OCI-LY3 (cell line): ENCODE data around the gene INKA2.
A peak's percentile ranks its signal among the peaks of the same experiment; 100 is the strongest.

Experiments
- H2AFZ ChIP-seq: fragments of 200-600, 300-600 bp; shearing (Covaris generic); 2 replicates; pipeline ENCODE4 v1.6.0; 2014; ENCODE audit warnings: antibody characterized with exemption, low read depth, low read length
- H3K27ac ChIP-seq: fragments of 200-600, 300-600 bp; sonication (generic); 2 replicates; pipeline ENCODE4 v1.5.1; 2014; ENCODE audit warnings: mild to moderate bottlenecking, low read length, moderate library complexity, mixed read lengths
- H3K27me3 ChIP-seq: fragments of 200-600, 300-600 bp; sonication (generic); 2 replicates; pipeline ENCODE4 v1.6.1; 2014; ENCODE audit warnings: low read depth, low read length, mixed read lengths
- H3K36me3 ChIP-seq: fragments of 200-600, 300-600 bp; sonication (generic); replicated peaks from 2 replicates; pipeline ENCODE3; 2014; ENCODE audit warnings: low read depth, low read length, mixed read lengths
- H3K4me1 ChIP-seq: fragments of 300-600, 200-600 bp; sonication (generic); 2 replicates; pipeline ENCODE4 v1.6.1; 2014; ENCODE audit warnings: low read length, mixed read lengths
- H3K4me2 ChIP-seq: fragments of 200-600, 300-600 bp; sonication (generic); 2 replicates; pipeline ENCODE4 v1.6.1; 2014; ENCODE audit warnings: low read length, mixed read lengths
- H3K4me3 ChIP-seq: fragments of 300-600, 200-600 bp; sonication (generic); 2 replicates; pipeline ENCODE4 v1.5.1; 2014; ENCODE audit warnings: antibody characterized with exemption, mild to moderate bottlenecking, low read length, moderate library complexity
- H3K79me2 ChIP-seq: fragments of 300-600, 200-600 bp; shearing (Covaris generic); 2 replicates; pipeline ENCODE4 v1.6.1; 2014; ENCODE audit warnings: mild to moderate bottlenecking, low read length, mixed read lengths
- H3K9ac ChIP-seq: fragments of 300-600, 200-600 bp; shearing (Covaris generic); 2 replicates; pipeline ENCODE4 v1.6.0; 2014; ENCODE audit warnings: mild to moderate bottlenecking, low read length, moderate library complexity
- H3K9me3 ChIP-seq: fragments of 200-600, 300-600 bp; shearing (Covaris generic); 2 replicates; pipeline ENCODE4 v1.6.1; 2014; ENCODE audit warnings: low read length, mixed read lengths; ENCODE audit not compliant: insufficient read depth
- H4K20me1 ChIP-seq: fragments of 200-600, 300-600 bp; sonication (generic); 2 replicates; pipeline ENCODE4 v1.6.1; 2016; ENCODE audit warnings: low read length, mixed read lengths; ENCODE audit not compliant: insufficient read depth
- EZH2phosphoT487 ChIP-seq: fragments of 200-600 bp; shearing (Covaris generic); IDR thresholded peaks from 2 replicates; pipeline ENCODE4 v1.6.1; 2018; ENCODE audit warnings: antibody characterized with exemption, mixed run types, low read depth
- TF ChIP-seq, protein P1 (sequence below): fragments of 200-600, 300-600 bp; sonication (generic); IDR thresholded peaks from 2 replicates; pipeline ENCODE4 v1.5.1; 2014; ENCODE audit warnings: antibody characterized with exemption, low read length, low read depth

The INKA2 gene

DNA sequence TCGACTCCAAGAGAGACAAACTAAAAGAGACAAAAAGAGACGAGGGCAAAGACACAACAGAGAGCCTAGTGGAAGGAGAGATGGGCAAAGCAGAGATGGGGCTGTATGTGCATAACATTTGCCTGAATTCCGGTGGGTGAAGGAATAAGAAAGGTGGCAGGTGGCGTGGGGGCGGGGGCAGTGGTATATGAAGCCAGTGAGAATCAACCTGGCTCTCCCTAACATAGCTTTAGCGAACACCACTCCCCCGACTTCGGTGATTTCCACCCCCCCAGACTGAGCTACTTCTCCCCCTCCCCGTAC lies 1.1 kb downstream of the INKA2 start:
- H3K27ac ChIP-seq: peak overlapping the region; percentile 63; the same call in 1 of the 2 replicates
- no peak for TF ChIP-seq EZH2phosphoT487
- TF ChIP-seq, protein P1, sequence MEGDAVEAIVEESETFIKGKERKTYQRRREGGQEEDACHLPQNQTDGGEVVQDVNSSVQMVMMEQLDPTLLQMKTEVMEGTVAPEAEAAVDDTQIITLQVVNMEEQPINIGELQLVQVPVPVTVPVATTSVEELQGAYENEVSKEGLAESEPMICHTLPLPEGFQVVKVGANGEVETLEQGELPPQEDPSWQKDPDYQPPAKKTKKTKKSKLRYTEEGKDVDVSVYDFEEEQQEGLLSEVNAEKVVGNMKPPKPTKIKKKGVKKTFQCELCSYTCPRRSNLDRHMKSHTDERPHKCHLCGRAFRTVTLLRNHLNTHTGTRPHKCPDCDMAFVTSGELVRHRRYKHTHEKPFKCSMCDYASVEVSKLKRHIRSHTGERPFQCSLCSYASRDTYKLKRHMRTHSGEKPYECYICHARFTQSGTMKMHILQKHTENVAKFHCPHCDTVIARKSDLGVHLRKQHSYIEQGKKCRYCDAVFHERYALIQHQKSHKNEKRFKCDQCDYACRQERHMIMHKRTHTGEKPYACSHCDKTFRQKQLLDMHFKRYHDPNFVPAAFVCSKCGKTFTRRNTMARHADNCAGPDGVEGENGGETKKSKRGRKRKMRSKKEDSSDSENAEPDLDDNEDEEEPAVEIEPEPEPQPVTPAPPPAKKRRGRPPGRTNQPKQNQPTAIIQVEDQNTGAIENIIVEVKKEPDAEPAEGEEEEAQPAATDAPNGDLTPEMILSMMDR: no peak
- no peaks in the 10 kb centered on the region for H3K36me3 ChIP-seq
- no peaks in the 10 kb centered on the region for H3K27me3 ChIP-seq
- H3K4me2 ChIP-seq: peak overlapping the region; percentile 89
- H3K4me3 ChIP-seq: peak overlapping the region; percentile 98
- H3K79me2 ChIP-seq: 0 out of 2 replicates have a peak, but pooled peaks cover 3% of the 10 kb centered on the region
- H4K20me1 ChIP-seq: 0 out of 2 replicates have a peak, but pooled peaks cover 7% of the 10 kb centered on the region
- H2AFZ ChIP-seq: no peak overlapping the region
- H3K9me3 ChIP-seq: no peaks in the 10 kb centered on the region
- peaks cover 12% of the 10 kb centered on the region for H3K4me1 ChIP-seq
- H3K9ac ChIP-seq: peak overlapping the region; percentile 90

DNA sequence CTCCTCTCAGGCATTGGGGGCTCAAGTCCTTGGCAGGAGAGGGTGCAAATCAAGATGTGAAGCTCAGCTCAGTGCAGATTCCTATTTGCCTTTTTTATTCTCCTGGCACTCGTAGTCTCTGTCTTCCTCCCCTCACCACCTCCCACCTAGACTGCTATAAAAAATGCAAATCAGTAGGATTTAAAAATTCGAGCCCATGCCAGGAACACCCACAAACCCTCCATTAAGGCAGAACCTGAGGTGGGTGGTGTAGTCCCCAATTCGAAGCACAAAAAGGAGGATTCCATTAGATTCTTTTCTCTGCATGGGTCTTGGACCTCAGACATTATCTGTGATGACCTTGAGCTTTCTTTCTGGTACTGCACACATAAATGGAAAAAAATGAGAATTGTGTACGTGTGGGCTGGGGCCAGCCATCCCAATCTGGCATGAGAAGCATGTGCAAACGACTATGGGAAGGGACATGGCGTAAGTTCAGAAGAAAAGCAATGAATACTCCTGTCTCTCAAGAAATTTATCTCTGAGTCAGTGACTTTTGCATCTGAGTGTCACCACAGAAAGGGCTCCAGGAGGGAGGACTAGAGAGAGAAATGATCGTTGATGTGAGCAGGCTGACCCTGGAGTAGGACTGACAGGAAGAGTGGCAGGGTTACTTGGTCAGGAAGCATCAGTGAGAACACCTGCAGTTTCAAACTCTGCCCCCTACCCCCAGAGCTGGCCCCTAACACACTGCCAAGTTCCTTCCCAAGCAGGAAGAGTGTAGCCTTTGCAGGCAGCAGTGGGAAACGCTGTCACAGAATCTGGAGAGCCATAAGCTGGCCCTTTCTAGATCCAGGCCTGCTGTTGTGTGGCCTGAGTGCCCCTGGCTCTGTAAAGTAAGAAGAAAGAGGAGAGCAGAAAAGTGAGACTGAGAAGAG lies 1.7 kb downstream of the INKA2 start:
- peak overlapping the region; percentile 90 for H3K9ac ChIP-seq

DNA sequence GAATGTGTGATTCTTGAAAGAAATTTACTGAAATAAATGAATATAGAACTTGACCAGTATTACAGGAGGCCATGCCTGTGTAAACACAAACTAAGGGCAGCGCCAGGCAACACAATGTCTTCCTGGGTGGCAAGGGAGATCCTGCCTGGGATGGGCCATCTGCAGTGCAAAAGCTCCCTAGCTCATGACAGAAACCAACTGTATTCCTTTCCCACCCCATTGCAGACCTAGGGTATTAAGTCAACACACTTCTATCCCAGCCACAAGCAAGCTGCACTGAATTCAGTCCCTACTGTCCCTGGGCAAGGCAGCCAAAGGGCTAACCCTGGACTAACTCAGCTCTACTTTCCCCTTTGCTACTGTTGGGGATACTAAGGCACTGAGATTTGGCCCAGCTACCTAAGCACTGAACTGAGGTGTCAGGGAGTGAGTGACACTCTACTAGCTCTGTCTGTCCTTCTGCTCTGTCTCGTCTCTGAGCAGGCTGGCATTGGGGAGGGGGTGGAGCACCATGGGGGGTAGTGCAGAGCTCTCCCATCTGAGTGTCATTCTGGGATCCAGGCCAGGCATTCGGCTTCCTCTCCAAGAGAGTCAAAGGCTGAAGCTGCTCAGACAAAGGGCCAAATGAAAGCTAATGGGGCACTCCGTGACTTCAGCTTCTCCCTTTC lies 2.5 kb downstream of the INKA2 start:
- no peaks in the 10 kb centered on the region for H3K36me3 ChIP-seq
- H3K79me2 ChIP-seq: 0 out of 2 replicates have a peak, but pooled peaks cover 3% of the 10 kb centered on the region
- H4K20me1 ChIP-seq: 0 out of 2 replicates have a peak, but pooled peaks cover 7% of the 10 kb centered on the region
- no peaks in the 10 kb centered on the region for H3K9me3 ChIP-seq
- no peak overlapping the region for H3K27ac ChIP-seq
- no peak overlapping the region for H2AFZ ChIP-seq
- H3K4me3 ChIP-seq: no peak overlapping the region
- no peak overlapping the region for H3K4me2 ChIP-seq
- H3K9ac ChIP-seq: no peak overlapping the region
- H3K4me1 ChIP-seq: peaks cover 12% of the 10 kb centered on the region
- TF ChIP-seq EZH2phosphoT487: no peak
- TF ChIP-seq, protein P1: no peak
- H3K27me3 ChIP-seq: no peaks in the 10 kb centered on the region

More for the DNA sequence above, 1.7 kb downstream of the INKA2 start:
- Histone ChIP-seq H3K4me1 (peaks cover 12% of the 10 kb centered on the region), H3K27me3 (no peaks in the 10 kb centered on the region), H3K4me3 (peak overlapping the region; percentile 98), H4K20me1 (0 out of 2 replicates have a peak, but pooled peaks cover 7% of the 10 kb centered on the region), H3K79me2 (0 out of 2 replicates have a peak, but pooled peaks cover 3% of the 10 kb centered on the region), H3K36me3 (no peaks in the 10 kb centered on the region), H3K4me2 (peak overlapping the region; percentile 89), H3K27ac (no peak overlapping the region), H3K9me3 (no peaks in the 10 kb centered on the region), H2AFZ (no peak overlapping the region)
- TF ChIP-seq, protein P1: no peak
- TF ChIP-seq EZH2phosphoT487: no peak

DNA sequence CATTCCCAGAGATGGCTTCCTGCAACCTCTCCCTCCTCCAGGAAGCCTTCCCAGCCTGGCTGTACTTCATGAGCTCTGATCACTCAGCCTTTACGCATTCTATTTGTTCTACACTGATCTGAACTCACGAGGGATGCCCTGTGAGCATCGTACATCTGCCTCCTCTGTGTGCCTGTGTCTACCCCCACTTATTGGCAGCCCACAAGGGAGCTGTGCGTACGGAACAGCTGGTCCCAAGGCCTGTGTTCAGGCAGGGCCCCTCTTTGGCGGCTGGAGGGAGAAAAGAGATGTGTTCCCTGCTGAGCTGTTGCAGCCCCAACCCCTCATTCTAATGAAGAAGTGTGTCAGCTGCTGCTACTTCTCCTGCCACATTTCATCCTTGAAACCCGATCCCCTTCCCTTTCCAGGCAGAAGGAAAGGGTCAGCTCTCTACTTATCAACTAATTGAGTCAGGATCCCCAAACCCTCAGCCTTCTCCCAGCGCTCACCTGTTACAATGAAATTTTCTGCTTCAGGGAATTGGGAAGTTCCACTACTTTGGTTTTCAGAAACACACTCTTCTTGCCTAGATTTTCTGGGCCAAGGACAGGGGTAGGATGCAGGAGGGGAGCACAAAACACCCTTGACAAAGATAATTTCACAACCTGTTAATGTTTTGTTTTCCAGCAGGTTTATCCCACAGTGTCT lies 3.2 kb downstream of the INKA2 start:
- no peaks in the 10 kb centered on the region for H3K9me3 ChIP-seq
- no peaks in the 10 kb centered on the region for H3K36me3 ChIP-seq
- H3K4me2 ChIP-seq: no peak overlapping the region
- H3K27me3 ChIP-seq: no peaks in the 10 kb centered on the region
- H3K4me1 ChIP-seq: peaks cover 12% of the 10 kb centered on the region
- H3K27ac ChIP-seq: no peak overlapping the region
- H2AFZ ChIP-seq: no peak overlapping the region
- no peak overlapping the region for H3K4me3 ChIP-seq
- H3K79me2 ChIP-seq: 0 out of 2 replicates have a peak, but pooled peaks cover 3% of the 10 kb centered on the region
- H3K9ac ChIP-seq: no peak overlapping the region
- no peak for TF ChIP-seq EZH2phosphoT487
- TF ChIP-seq, protein P1: no peak
- H4K20me1 ChIP-seq: 0 out of 2 replicates have a peak, but pooled peaks cover 7% of the 10 kb centered on the region
